ENCODE results near the gene TMEM30A.

The TMEM30A gene

GRCh38 chr6:75261299-75261698, 23.3 kb downstream of the TMEM30A start:
- no peak overlapping the region for H3K27ac Mint-ChIP-seq

GRCh38 chr6:75257343-75258087, 27.1 kb downstream of the TMEM30A start:
- no peaks in the 10 kb centered on the region for H3K4me1 Mint-ChIP-seq

More at GRCh38 chr6:75261299-75261698, 23.3 kb downstream of the TMEM30A start:
- Mint-ChIP-seq H3K27me3 (ENCODE audit: low read depth) (no peaks in the 10 kb centered on the region), H3K4me1 (no peaks in the 10 kb centered on the region), H3K4me3 (no peak overlapping the region), H3K9me3 (no peaks in the 10 kb centered on the region), H3K36me3 (ENCODE audit: low read depth) (peaks cover 34% of the 10 kb centered on the region)
- TF ChIP-seq CTCF (IDR thresholded peaks at IDR 0.05; ENCODE audit: unreplicated experiment in 3 of 3), result no peak

GRCh38 chr6:75250552-75250951, 34.0 kb downstream of the TMEM30A start:
- no peak for TF ChIP-seq CTCF (IDR thresholded peaks at IDR 0.05; ENCODE audit: unreplicated experiment in 3 of 3)
- H3K27me3 Mint-ChIP-seq (ENCODE audit: low read depth), result no peaks in the 10 kb centered on the region
- peaks cover 9% of the 10 kb centered on the region for H3K36me3 Mint-ChIP-seq (ENCODE audit: low read depth)
- no peak overlapping the region for H3K4me3 Mint-ChIP-seq
- no peak overlapping the region for H3K27ac Mint-ChIP-seq
- peaks cover 11% of the 10 kb centered on the region for H3K4me1 Mint-ChIP-seq
- H3K9me3 Mint-ChIP-seq, result no peaks in the 10 kb centered on the region

More at GRCh38 chr6:75257343-75258087, 27.1 kb downstream of the TMEM30A start:
- Mint-ChIP-seq H3K4me3 (no peak overlapping the region), H3K27me3 (ENCODE audit: low read depth) (no peaks in the 10 kb centered on the region), H3K36me3 (ENCODE audit: low read depth) (peaks cover 41% of the 10 kb centered on the region), H3K27ac (no peak overlapping the region), H3K9me3 (no peaks in the 10 kb centered on the region)
- no peak for TF ChIP-seq CTCF (IDR thresholded peaks at IDR 0.05; ENCODE audit: unreplicated experiment in 3 of 3)

- Mint-ChIP-seq H3K27me3 (ENCODE audit: low read depth) (no peaks in the 10 kb centered on the region), H3K36me3 (ENCODE audit: low read depth) (peaks cover 7% of the 10 kb centered on the region), H3K9me3 (no peaks in the 10 kb centered on the region), H3K4me1 (peaks cover 13% of the 10 kb centered on the region), H3K27ac (no peak overlapping the region), H3K4me3 (no peak overlapping the region)
- no peak for TF ChIP-seq CTCF (IDR thresholded peaks at IDR 0.05; ENCODE audit: unreplicated experiment in 3 of 3)
These were observed 34.8 kb downstream of the TMEM30A start for GRCh38 chr6:75249837-75250236.

- Mint-ChIP-seq H3K27ac (peak overlapping the region; percentile 50 to 67 (median 63)), H3K36me3 (ENCODE audit: low read depth) (peaks cover 9% of the 10 kb centered on the region), H3K4me1 (peaks cover 24% of the 10 kb centered on the region), H3K9me3 (no peaks in the 10 kb centered on the region), H3K4me3 (peak overlapping the region; percentile 53 to 75 (median 73)), H3K27me3 (ENCODE audit: low read depth) (no peaks in the 10 kb centered on the region)
- TF ChIP-seq CTCF (IDR thresholded peaks at IDR 0.05; ENCODE audit: unreplicated experiment in 3 of 3), result no peak
These were observed 38.2 kb downstream of the TMEM30A start for GRCh38 chr6:75246386-75246785.

- TF ChIP-seq CTCF (IDR thresholded peaks at IDR 0.05; ENCODE audit: unreplicated experiment in 3 of 3), result no peak
- Mint-ChIP-seq H3K27me3 (ENCODE audit: low read depth) (no peaks in the 10 kb centered on the region), H3K9me3 (no peaks in the 10 kb centered on the region), H3K4me1 (peaks cover 32% of the 10 kb centered on the region), H3K36me3 (ENCODE audit: low read depth) (peaks cover 29% of the 10 kb centered on the region), H3K4me3 (peak overlapping the region; percentile 98 to 100 (median 98)), H3K27ac (peak overlapping the region; percentile 99)
These were observed 40.5 kb downstream of the TMEM30A start for GRCh38 chr6:75244063-75244584.
